H9 (cell line): ENCODE measurements around the gene GCHFR. TPM values are rescaled to one million over a fixed set of nuclear protein-coding genes. Genes with fewer than 3 reads are reported as not detected.

Source experiments
- DNase-seq: peaks from one replicate; pipeline ENCODE4 v3.0.0-alpha.2; 2017
- H2AFZ ChIP-seq: one replicate; pipeline ENCODE4 v1.6.1; 2013; ENCODE audit warnings: mild to moderate bottlenecking, low read length, control low read depth, moderate library complexity
- H2AK5ac ChIP-seq: 2 replicates; pipeline ENCODE4 v1.6.1; 2013; ENCODE audit warnings: low read length, control low read depth, mixed read lengths; ENCODE audit not compliant: insufficient read length
- H2BK120ac ChIP-seq: one replicate; pipeline ENCODE4 v1.6.1; 2013; ENCODE audit warnings: low read depth, mild to moderate bottlenecking, low read length, control low read depth, inconsistent platforms; ENCODE audit not compliant: poor library complexity, severe bottlenecking
- H2BK12ac ChIP-seq: 2 replicates; pipeline ENCODE4 v1.6.1; 2013; ENCODE audit warnings: low read length, control low read depth, mixed read lengths, low read depth; ENCODE audit not compliant: insufficient read length
- H2BK15ac ChIP-seq: 2 replicates; pipeline ENCODE4 v1.6.1; 2013; ENCODE audit warnings: low read depth, low read length, control low read depth
- H2BK20ac ChIP-seq: one replicate; pipeline ENCODE4 v1.6.1; 2013; ENCODE audit warnings: low read depth, mild to moderate bottlenecking, low read length, control low read depth, inconsistent platforms; ENCODE audit not compliant: poor library complexity, severe bottlenecking
- H2BK5ac ChIP-seq: 2 replicates; pipeline ENCODE4 v1.6.1; 2013; ENCODE audit warnings: low read length, control low read depth, mixed read lengths; ENCODE audit not compliant: insufficient read length
- H3K14ac ChIP-seq: 2 replicates; pipeline ENCODE4 v1.6.1; 2013; ENCODE audit warnings: low read length, control low read depth; ENCODE audit not compliant: insufficient read depth
- H3K18ac ChIP-seq: 2 replicates; pipeline ENCODE4 v1.6.1; 2013; ENCODE audit warnings: low read depth, mild to moderate bottlenecking, mixed read lengths, low read length, control low read depth; ENCODE audit not compliant: insufficient read length
- H3K23ac ChIP-seq: 2 replicates; pipeline ENCODE4 v1.6.1; 2013; ENCODE audit warnings: low read length, control low read depth, mixed read lengths, low read depth; ENCODE audit not compliant: insufficient read length
- H3K23me2 ChIP-seq: 2 replicates; pipeline ENCODE4 v1.6.1; 2013; ENCODE audit warnings: low read depth, mild to moderate bottlenecking, mixed read lengths, low read length, control low read depth; ENCODE audit not compliant: insufficient read length, poor library complexity, severe bottlenecking
- H3K27ac ChIP-seq: 2 replicates; pipeline ENCODE4 v1.5.1; 2013; ENCODE audit warnings: low read length, control low read depth, mixed read lengths, low read depth; ENCODE audit not compliant: insufficient read length
- H3K27me3 ChIP-seq: 2 replicates; pipeline ENCODE4 v1.6.1; 2013; ENCODE audit warnings: low read length, control low read depth, inconsistent platforms; ENCODE audit not compliant: insufficient read depth
- H3K4ac ChIP-seq: 2 replicates; pipeline ENCODE4 v1.6.1; 2013; ENCODE audit warnings: low read depth, mild to moderate bottlenecking, control low read depth, inconsistent platforms, low read length, moderate library complexity
- H3K4me1 ChIP-seq: 2 replicates; pipeline ENCODE4 v1.6.1; 2013; ENCODE audit warnings: low read length, control low read depth, inconsistent platforms; ENCODE audit not compliant: insufficient read depth
- H3K4me2 ChIP-seq: 2 replicates; pipeline ENCODE4 v1.6.1; 2013; ENCODE audit warnings: low read length, control low read depth, mixed read lengths; ENCODE audit not compliant: insufficient read length, insufficient read depth
- H3K56ac ChIP-seq: 2 replicates; pipeline ENCODE4 v1.6.1; 2013; ENCODE audit warnings: low read depth, mild to moderate bottlenecking, mixed read lengths, low read length, control low read depth; ENCODE audit not compliant: insufficient read length
- H3K79me1 ChIP-seq: 2 replicates; pipeline ENCODE4 v1.6.1; 2013; ENCODE audit warnings: low read depth, mild to moderate bottlenecking, moderate library complexity, low read length, control low read depth, inconsistent platforms; ENCODE audit not compliant: insufficient read depth, poor library complexity, severe bottlenecking
- H3K79me2 ChIP-seq: 2 replicates; pipeline ENCODE4 v1.6.1; 2013; ENCODE audit warnings: low read length, control low read depth, inconsistent platforms; ENCODE audit not compliant: insufficient read depth
- H3K9ac ChIP-seq: 2 replicates; pipeline ENCODE4 v1.6.1; 2013; ENCODE audit warnings: low read length, control low read depth, mixed read lengths; ENCODE audit not compliant: insufficient read length; ENCODE audit errors: extremely low read depth
- H3K9me3 ChIP-seq: one replicate; pipeline ENCODE4 v1.6.1; 2013; ENCODE audit warnings: low read depth, low read length, inconsistent platforms; ENCODE audit not compliant: control insufficient read depth
- H3T11ph ChIP-seq: one replicate; pipeline ENCODE4 v1.6.1; 2013; ENCODE audit warnings: mild to moderate bottlenecking, low read length, control low read depth, inconsistent platforms
- H4K20me1 ChIP-seq: one replicate; pipeline ENCODE4 v1.6.1; 2013; ENCODE audit not compliant: control insufficient read depth, insufficient read length, insufficient read depth
- H4K5ac ChIP-seq: 2 replicates; pipeline ENCODE4 v1.6.1; 2013; ENCODE audit warnings: low read depth, mild to moderate bottlenecking, mixed read lengths, low read length, control low read depth; ENCODE audit not compliant: insufficient read length
- H4K8ac ChIP-seq: replicated peaks from 2 replicates; pipeline ENCODE4 v1.6.1; 2013; ENCODE audit warnings: low read length, control low read depth, mixed read lengths, low read depth; ENCODE audit not compliant: insufficient read length
- H4K91ac ChIP-seq: 2 replicates; pipeline ENCODE4 v1.6.1; 2013; ENCODE audit warnings: low read depth, mild to moderate bottlenecking, moderate library complexity, mixed read lengths, low read length, control low read depth; ENCODE audit not compliant: insufficient read length
- H3K27ac Mint-ChIP-seq, 3 experiments: 2 replicates in 2 of 3; 3 replicates in 1 of 3; pipeline ENCODE4 v1.8.0; 2020 to 2021; ENCODE audit warnings: mixed read lengths in 3 of 3, mild to moderate bottlenecking in 1 of 3, moderate library complexity in 1 of 3
- H3K27me3 Mint-ChIP-seq: 2 replicates; pipeline ENCODE4 v1.8.0; 2021; ENCODE audit warnings: low read depth, mild to moderate bottlenecking, moderate library complexity, mixed read lengths
- H3K36me3 Mint-ChIP-seq, 3 experiments: 2 replicates in 2 of 3; 3 replicates in 1 of 3; pipeline ENCODE4 v1.8.0; 2020 to 2021; ENCODE audit warnings: low read depth in 3 of 3, mixed read lengths in 3 of 3; ENCODE audit not compliant: insufficient read depth in 1 of 3
- H3K4me1 Mint-ChIP-seq, 2 experiments: 2 replicates each; pipeline ENCODE4 v1.8.0; 2020; ENCODE audit warnings: mixed read lengths in 2 of 2
- H3K4me3 Mint-ChIP-seq, 2 experiments: 2 replicates in 1 of 2; 3 replicates in 1 of 2; pipeline ENCODE4 v1.8.0; 2020 to 2021; ENCODE audit warnings: mild to moderate bottlenecking in 2 of 2, mixed read lengths in 2 of 2, moderate library complexity in 1 of 2
- H3K9me3 Mint-ChIP-seq, 2 experiments: 2 replicates in 1 of 2; 3 replicates in 1 of 2; pipeline ENCODE4 v1.8.0; 2020; ENCODE audit warnings: mild to moderate bottlenecking in 2 of 2, mixed read lengths in 2 of 2, moderate library complexity in 1 of 2
- WGBS: extraction: QIAGEN DNeasy Blood & Tissue Kit; methylation state at CpG from one replicate; pipeline ENCODE4 v1.1.7; 2013; ENCODE audit warnings: missing lambda C conversion rate, low lambda C conversion rate, mixed read lengths; ENCODE audit not compliant: insufficient read length; ENCODE audit errors: extremely low coverage; 5-methylcytosine and 5-hydroxymethylcytosine counted together
- total RNA-seq: library from RNA; stranded (reverse); gene quantifications from 2 replicates; pipeline ENCODE4 v1.2.1, GENCODE V29; 2021
- TF ChIP-seq, protein P1 (sequence below): fragments of 200-600 bp; sonication (generic); conservative IDR thresholded peaks from 3 replicates; pipeline ENCODE4 v1.8.0; 2021; ENCODE audit warnings: antibody characterized with exemption, mild to moderate bottlenecking

GCHFR gene
- total RNA-seq, 1 experiment from 2014 or later: 37.0 TPM

DNA sequence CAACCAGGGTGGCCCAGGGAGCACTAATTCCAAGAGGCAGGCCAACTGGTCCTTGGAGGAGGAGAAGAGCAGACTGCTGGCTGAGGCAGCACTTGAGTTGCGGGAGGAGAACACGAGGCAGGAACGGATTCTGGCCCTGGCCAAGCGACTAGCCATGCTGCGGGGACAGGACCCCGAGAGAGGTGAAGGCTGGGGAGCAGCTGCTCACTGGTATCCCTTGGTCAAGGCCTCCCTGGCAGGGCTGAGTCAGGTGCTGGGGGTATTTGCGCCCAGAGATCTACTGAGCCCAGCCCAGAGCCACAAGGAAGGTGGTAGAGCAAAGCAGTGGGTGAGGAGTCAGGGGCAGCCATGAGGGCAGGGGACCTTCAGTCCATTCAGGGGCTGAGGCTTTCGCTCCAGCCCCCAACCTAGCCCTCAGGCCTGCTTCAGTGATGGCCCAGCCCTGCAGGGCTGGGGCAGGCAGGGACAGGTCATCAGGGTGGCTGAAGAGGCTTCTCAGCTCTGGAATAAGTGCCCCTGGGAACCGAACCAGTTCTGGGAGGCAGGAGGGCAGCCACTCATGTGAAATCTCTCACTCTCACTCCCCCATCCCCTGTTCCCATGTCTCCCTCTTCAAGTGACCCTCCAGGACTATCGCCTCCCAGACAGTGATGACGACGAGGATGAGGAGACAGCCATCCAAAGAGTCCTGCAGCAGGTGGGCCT, 49.0 kb downstream of the GCHFR start:
- H3K79me1 ChIP-seq: no peaks in the 10 kb centered on the region
- H3K36me3 Mint-ChIP-seq: peaks cover 0 to 18% (median 0%) of the 10 kb centered on the region in 3 experiments; a peak in 3 of 7 replicates
- no peak overlapping the region for H2BK20ac ChIP-seq
- H3K23me2 ChIP-seq: no peaks in the 10 kb centered on the region
- no peaks in the 10 kb centered on the region for H3K4me1 ChIP-seq
- no peak overlapping the region for H2AK5ac ChIP-seq
- H3K9me3 Mint-ChIP-seq: no peaks in the 10 kb centered on the region; a peak in 1 of 5 replicates
- H3K4me2 ChIP-seq: no peak overlapping the region
- TF ChIP-seq, protein P1, sequence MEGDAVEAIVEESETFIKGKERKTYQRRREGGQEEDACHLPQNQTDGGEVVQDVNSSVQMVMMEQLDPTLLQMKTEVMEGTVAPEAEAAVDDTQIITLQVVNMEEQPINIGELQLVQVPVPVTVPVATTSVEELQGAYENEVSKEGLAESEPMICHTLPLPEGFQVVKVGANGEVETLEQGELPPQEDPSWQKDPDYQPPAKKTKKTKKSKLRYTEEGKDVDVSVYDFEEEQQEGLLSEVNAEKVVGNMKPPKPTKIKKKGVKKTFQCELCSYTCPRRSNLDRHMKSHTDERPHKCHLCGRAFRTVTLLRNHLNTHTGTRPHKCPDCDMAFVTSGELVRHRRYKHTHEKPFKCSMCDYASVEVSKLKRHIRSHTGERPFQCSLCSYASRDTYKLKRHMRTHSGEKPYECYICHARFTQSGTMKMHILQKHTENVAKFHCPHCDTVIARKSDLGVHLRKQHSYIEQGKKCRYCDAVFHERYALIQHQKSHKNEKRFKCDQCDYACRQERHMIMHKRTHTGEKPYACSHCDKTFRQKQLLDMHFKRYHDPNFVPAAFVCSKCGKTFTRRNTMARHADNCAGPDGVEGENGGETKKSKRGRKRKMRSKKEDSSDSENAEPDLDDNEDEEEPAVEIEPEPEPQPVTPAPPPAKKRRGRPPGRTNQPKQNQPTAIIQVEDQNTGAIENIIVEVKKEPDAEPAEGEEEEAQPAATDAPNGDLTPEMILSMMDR: no peak
- H3K79me2 ChIP-seq: no peaks in the 10 kb centered on the region
- no peak overlapping the region for H3K4ac ChIP-seq
- H3T11ph ChIP-seq: no peak overlapping the region
- H3K14ac ChIP-seq: no peak overlapping the region
- no peak overlapping the region for H3K56ac ChIP-seq
- no peak overlapping the region for H2BK12ac ChIP-seq
- H4K8ac ChIP-seq: no peak overlapping the region
- H3K4me1 Mint-ChIP-seq: peaks cover 10 to 11% of the 10 kb centered on the region in 2 experiments
- H3K27ac Mint-ChIP-seq: peak overlapping the region in 1 of 3 experiments; percentile 25; a peak in 1 of 7 replicates
- H3K18ac ChIP-seq: no peak overlapping the region
- H3K27ac ChIP-seq: no peak overlapping the region
- no peak overlapping the region for H2BK120ac ChIP-seq
- no peak overlapping the region for H3K4me3 Mint-ChIP-seq
- H4K5ac ChIP-seq: no peak overlapping the region
- no CpG with 5 or more reads among the region's 12 CpGs for WGBS
- no peaks in the 10 kb centered on the region for H4K20me1 ChIP-seq
- no peak overlapping the region for H3K9ac ChIP-seq
- DNase-seq: no peak
- H2BK15ac ChIP-seq: no peak overlapping the region
- no peak overlapping the region for H2BK5ac ChIP-seq
- no peaks in the 10 kb centered on the region for H3K9me3 ChIP-seq
- H4K91ac ChIP-seq: no peak overlapping the region
- H2AFZ ChIP-seq: no peak overlapping the region
- H3K27me3 Mint-ChIP-seq: no peaks in the 10 kb centered on the region; the same call in 1 of the 2 replicates
- H3K27me3 ChIP-seq: no peaks in the 10 kb centered on the region
- H3K23ac ChIP-seq: no peak overlapping the region
